Sigmoid colon (tissue), 7 donors: ENCODE measurements around the gene ASS1. TPM values are rescaled to one million over a fixed set of nuclear protein-coding genes. Genes with fewer than 3 reads are reported as not detected.

Source experiments
- DNase-seq: peaks from one replicate; pipeline ENCODE4 v3.0.0-alpha.2; 2019
- H3K27ac ChIP-seq, 4 donors: fragments of 200-600 bp; sonication (generic); one replicate each; pipeline ENCODE4 v1.5.1; 2016 to 2019; ENCODE audit warnings: mild to moderate bottlenecking in 1 of 4
- H3K27me3 ChIP-seq, 3 donors: fragments of 200-600 bp; sonication (generic); one replicate each; pipeline ENCODE4 v1.5.1; 2019; ENCODE audit warnings: mild to moderate bottlenecking in 1 of 3
- H3K36me3 ChIP-seq, 4 donors: fragments of 200-600 bp; sonication (generic); one replicate each; pipeline ENCODE4 v1.5.1; 2016 to 2019
- H3K4me1 ChIP-seq, 4 donors: fragments of 200-600 bp; sonication (generic); one replicate each; pipeline ENCODE4 v1.5.1; 2017 to 2019
- H3K4me3 ChIP-seq, 4 donors: fragments of 200-600 bp; sonication (generic); one replicate each; pipeline ENCODE4 v1.5.1; 2017 to 2019; ENCODE audit warnings: mild to moderate bottlenecking in 2 of 4, moderate library complexity in 1 of 4
- H3K9me3 ChIP-seq, 4 donors: fragments of 200-600 bp in 3 of 4; sonication (generic) in 3 of 4; one replicate each; pipeline versions ENCODE4 v1.5.1 to v1.6.1; 2013 to 2019
- EP300 ChIP-seq, 4 donors: sonication (generic); formaldehyde crosslinking; IDR thresholded peaks; one replicate each; pipeline ENCODE4 v1.6.1; 2017; ENCODE audit warnings: antibody characterized with exemption in 4 of 4
- POLR2A ChIP-seq, 2 donors: fragments of 450-650 bp; IDR thresholded peaks; one replicate each; pipeline ENCODE4 v1.6.1; 2016; ENCODE audit warnings: antibody characterized with exemption in 2 of 2, mild to moderate bottlenecking in 2 of 2, moderate library complexity in 2 of 2
- POLR2AphosphoS5 ChIP-seq, 4 donors: sonication (generic); formaldehyde crosslinking; IDR thresholded peaks; one replicate each; pipeline ENCODE4 v1.6.1; 2017; ENCODE audit warnings: antibody characterized with exemption in 4 of 4
- WGBS, 2 donors: extraction: QIAGEN DNeasy Blood & Tissue Kit; methylation state at CpG; one replicate each; pipeline ENCODE4 v1.1.7; 2013; 5-methylcytosine and 5-hydroxymethylcytosine counted together
- intact Hi-C: fragments of 100-400 bp; cut with DNase I; formaldehyde crosslinking; loops from one replicate; pipeline ENCODE4 v1.15.1; 2023
- polyA plus RNA-seq, 3 donors: library from polyadenylated mRNA; stranded (reverse); fragments of 200-250 nt; gene quantifications; one replicate each; pipeline ENCODE4 v1.2.3, GENCODE V29; 2013
- total RNA-seq, 4 donors: library from RNA; depleted of rRNA; stranded (reverse); fragments of >200 nt; gene quantifications; one replicate each; pipeline ENCODE4 v1.1.0, GENCODE V29; 2016
- TF ChIP-seq, protein P1 (sequence below), 4 experiments: fragments of 450-650 bp in 3 of 4; fragments of 200-600 bp in 1 of 4; IDR thresholded peaks; one replicate each; pipeline ENCODE4 v1.5.1; 2016 to 2019; ENCODE audit warnings: antibody characterized with exemption in 4 of 4, mild to moderate bottlenecking in 3 of 4, moderate library complexity in 2 of 4
- donor health status: healthy with polysubstance abuse.
- donor health status: Bipolar disorder and iron deficiency.
- donor health status: healthy.

Gene ASS1
- total and polyA plus RNA-seq, 7 donors: 65.8 to 1,420 (median 84.2) TPM

GRCh38 chr9:130518943-130519799 lies 74.4 kb downstream of the ASS1 start:
- H3K9me3 ChIP-seq: no peaks in the 10 kb centered on the region
- no peak overlapping the region for H3K4me3 ChIP-seq
- 77% methylated on average over 24 of the region's 24 CpGs for WGBS, 2 donors
- no peak for DNase-seq
- peaks cover 0 to 6% (median 0%) of the 10 kb centered on the region in 3 donors for H3K27me3 ChIP-seq
- TF ChIP-seq POLR2AphosphoS5 (IDR thresholded peaks at IDR 0.05): no peak
- TF ChIP-seq, protein P1, sequence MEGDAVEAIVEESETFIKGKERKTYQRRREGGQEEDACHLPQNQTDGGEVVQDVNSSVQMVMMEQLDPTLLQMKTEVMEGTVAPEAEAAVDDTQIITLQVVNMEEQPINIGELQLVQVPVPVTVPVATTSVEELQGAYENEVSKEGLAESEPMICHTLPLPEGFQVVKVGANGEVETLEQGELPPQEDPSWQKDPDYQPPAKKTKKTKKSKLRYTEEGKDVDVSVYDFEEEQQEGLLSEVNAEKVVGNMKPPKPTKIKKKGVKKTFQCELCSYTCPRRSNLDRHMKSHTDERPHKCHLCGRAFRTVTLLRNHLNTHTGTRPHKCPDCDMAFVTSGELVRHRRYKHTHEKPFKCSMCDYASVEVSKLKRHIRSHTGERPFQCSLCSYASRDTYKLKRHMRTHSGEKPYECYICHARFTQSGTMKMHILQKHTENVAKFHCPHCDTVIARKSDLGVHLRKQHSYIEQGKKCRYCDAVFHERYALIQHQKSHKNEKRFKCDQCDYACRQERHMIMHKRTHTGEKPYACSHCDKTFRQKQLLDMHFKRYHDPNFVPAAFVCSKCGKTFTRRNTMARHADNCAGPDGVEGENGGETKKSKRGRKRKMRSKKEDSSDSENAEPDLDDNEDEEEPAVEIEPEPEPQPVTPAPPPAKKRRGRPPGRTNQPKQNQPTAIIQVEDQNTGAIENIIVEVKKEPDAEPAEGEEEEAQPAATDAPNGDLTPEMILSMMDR (IDR thresholded peaks at IDR 0.05): no peak
- intact Hi-C loops: no loop called here
- no peak overlapping the region for H3K27ac ChIP-seq
- H3K4me1 ChIP-seq: no peaks in the 10 kb centered on the region
- H3K36me3 ChIP-seq: no peaks in the 10 kb centered on the region

DNA sequence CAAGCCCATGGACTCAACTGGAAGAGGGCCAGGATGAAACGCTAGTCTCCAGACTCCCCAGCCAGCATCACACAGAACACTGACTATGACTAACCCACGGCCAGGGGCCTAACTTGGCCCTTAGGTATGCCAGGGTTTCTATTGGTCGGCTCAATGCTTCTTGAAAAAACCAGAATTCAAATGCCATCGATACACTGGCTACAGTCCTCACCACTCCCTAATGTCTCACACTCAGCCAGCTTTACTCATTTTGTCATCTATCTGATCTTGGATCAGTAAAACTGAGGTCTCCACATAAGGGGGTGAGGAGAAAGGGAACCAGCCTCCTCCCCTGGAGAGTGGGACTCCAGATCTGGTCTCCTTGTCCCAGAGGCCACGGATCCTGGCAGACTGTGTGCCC lies 75.2 kb downstream of the ASS1 start:
- WGBS, 2 donors: 82 to 92% methylated on average over 5 of the region's 5 CpGs
- H3K27me3 ChIP-seq: peaks cover 0 to 10% (median 0%) of the 10 kb centered on the region in 3 donors

GRCh38 chr9:130521715-130522114 lies 77.0 kb downstream of the ASS1 start:
- H3K27ac ChIP-seq: no peak overlapping the region
- H3K36me3 ChIP-seq: no peaks in the 10 kb centered on the region
- TF ChIP-seq POLR2A (IDR thresholded peaks at IDR 0.05) (no peak), POLR2AphosphoS5 (IDR thresholded peaks at IDR 0.05) (no peak), EP300 (IDR thresholded peaks at IDR 0.05) (no peak)
- TF ChIP-seq, protein P1 (IDR thresholded peaks at IDR 0.05): no peak
- H3K4me1 ChIP-seq: no peaks in the 10 kb centered on the region
- intact Hi-C loops: no loop called here
- no peak overlapping the region for H3K4me3 ChIP-seq
- H3K9me3 ChIP-seq: no peaks in the 10 kb centered on the region
- DNase-seq: no peak
- H3K27me3 ChIP-seq: peaks cover 0 to 17% (median 0%) of the 10 kb centered on the region in 3 donors
- 84 to 89% methylated on average over 5 of the region's 5 CpGs for WGBS, 2 donors

More for the DNA sequence above, 75.2 kb downstream of the ASS1 start:
- Histone ChIP-seq H3K36me3 (no peaks in the 10 kb centered on the region), H3K27ac (no peak overlapping the region), H3K4me3 (no peak overlapping the region), H3K4me1 (no peaks in the 10 kb centered on the region), H3K9me3 (no peaks in the 10 kb centered on the region)
- no peak for DNase-seq
- TF ChIP-seq EP300 (IDR thresholded peaks at IDR 0.05): no peak
- TF ChIP-seq POLR2AphosphoS5 (IDR thresholded peaks at IDR 0.05): no peak
- no peak for TF ChIP-seq POLR2A (IDR thresholded peaks at IDR 0.05)
- TF ChIP-seq, protein P1 (IDR thresholded peaks at IDR 0.05): no peak
- intact Hi-C loops: no loop called here

DNA sequence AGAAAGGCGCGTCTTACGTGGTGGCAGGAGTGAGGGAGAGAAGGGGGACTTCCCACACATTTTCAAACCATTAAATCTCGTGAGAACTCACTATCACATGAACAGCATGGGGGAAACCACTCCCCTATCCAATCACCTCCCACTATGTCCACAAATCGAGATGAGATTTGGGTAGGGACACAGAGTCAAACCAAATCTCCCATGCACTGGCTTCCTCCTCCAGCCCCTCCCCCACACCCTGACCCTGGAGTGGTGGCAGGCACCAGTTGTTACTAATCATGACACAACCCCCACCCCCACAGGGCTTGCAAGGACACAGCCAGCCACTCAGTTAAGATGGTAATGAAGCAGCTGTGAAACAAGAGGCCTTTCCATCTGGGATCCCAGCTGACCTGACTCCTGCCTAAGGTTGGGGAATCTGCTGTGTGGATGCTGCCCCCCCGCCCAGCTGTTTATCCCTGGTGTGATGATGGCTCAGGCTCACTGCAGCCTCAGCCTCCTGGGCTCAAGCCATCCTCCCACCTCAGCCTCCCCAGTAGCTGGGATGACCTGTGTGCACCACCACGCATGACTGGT lies 77.6 kb downstream of the ASS1 start:
- Histone ChIP-seq H3K27ac (no peak overlapping the region), H3K4me3 (no peak overlapping the region), H3K27me3 (peaks cover 0 to 17% (median 0%) of the 10 kb centered on the region in 3 donors), H3K36me3 (no peaks in the 10 kb centered on the region), H3K4me1 (no peaks in the 10 kb centered on the region), H3K9me3 (no peaks in the 10 kb centered on the region)
- WGBS, 2 donors: 59 to 72% methylated on average over 7 of the region's 7 CpGs
- DNase-seq: no peak
- intact Hi-C loops: no loop called here
- no peak for TF ChIP-seq POLR2AphosphoS5 (IDR thresholded peaks at IDR 0.05)
- TF ChIP-seq EP300 (IDR thresholded peaks at IDR 0.05): no peak
- no peak for TF ChIP-seq POLR2A (IDR thresholded peaks at IDR 0.05)
- TF ChIP-seq, protein P1 (IDR thresholded peaks at IDR 0.05): no peak
